Suprapubic skin (tissue), 4 donors: ENCODE measurements around the gene TPSAB1. TPM values are rescaled to one million over a fixed set of nuclear protein-coding genes. Genes with fewer than 3 reads are reported as not detected.
"Not testable (repeated sequence)": the region's sequence is repeated elsewhere in the genome, so short reads cannot be mapped to it uniquely, and the experiment has no call there.

ENCODE experiments used
- DNase-seq, 2 donors: peaks; one replicate each; pipeline ENCODE4 v3.0.0-alpha.2; 2019; ENCODE audit warnings: low spot score in 2 of 2
- H3K27ac ChIP-seq: fragments of 200-600 bp; sonication (generic); one replicate; pipeline ENCODE4 v1.5.1; 2019
- H3K27me3 ChIP-seq: fragments of 200-600 bp; sonication (generic); one replicate; pipeline ENCODE4 v1.5.1; 2019
- H3K36me3 ChIP-seq: fragments of 200-600 bp; sonication (generic); one replicate; pipeline ENCODE4 v1.5.1; 2019
- H3K4me1 ChIP-seq: fragments of 200-600 bp; sonication (generic); one replicate; pipeline ENCODE4 v1.5.1; 2019
- H3K4me3 ChIP-seq: fragments of 200-600 bp; sonication (generic); one replicate; pipeline ENCODE4 v1.5.1; 2019; ENCODE audit warnings: mild to moderate bottlenecking
- H3K9me3 ChIP-seq: fragments of 200-600 bp; sonication (generic); one replicate; pipeline ENCODE4 v1.5.1; 2019
- EP300 ChIP-seq: sonication (generic); formaldehyde crosslinking; IDR thresholded peaks from one replicate; pipeline ENCODE4 v1.6.1; 2017; ENCODE audit warnings: antibody characterized with exemption
- POLR2A ChIP-seq, 2 donors: fragments of 450-650 bp; IDR thresholded peaks; one replicate each; pipeline ENCODE4 v1.6.1; 2017; ENCODE audit warnings: antibody characterized with exemption in 2 of 2, mild to moderate bottlenecking in 2 of 2, moderate library complexity in 2 of 2
- POLR2AphosphoS5 ChIP-seq, 3 donors: sonication (generic); formaldehyde crosslinking; IDR thresholded peaks; one replicate each; pipeline ENCODE4 v1.6.1; 2017; ENCODE audit warnings: antibody characterized with exemption in 3 of 3
- WGBS: methylation state at CpG from one replicate; pipeline ENCODE4 v1.1.5; 2018; 5-methylcytosine and 5-hydroxymethylcytosine counted together
- total RNA-seq, 4 donors: library from RNA; depleted of rRNA; stranded (reverse); fragments of >200 nt; gene quantifications; one replicate each; pipeline ENCODE4 v1.1.0, GENCODE V29; 2016
- TF ChIP-seq, protein P1 (sequence below), 2 donors: fragments of 200-600 bp in 1 of 2; fragments of 450-650 bp in 1 of 2; sonication (generic) in 1 of 2; IDR thresholded peaks; one replicate each; pipeline ENCODE4 v1.5.1; 2016 to 2019; ENCODE audit warnings: antibody characterized with exemption in 2 of 2, mild to moderate bottlenecking in 1 of 2, moderate library complexity in 1 of 2

The TPSAB1 gene
- total RNA-seq, 4 donors from 2014 or later = 6.0 to 36.8 (median 16.5) TPM

DNA sequence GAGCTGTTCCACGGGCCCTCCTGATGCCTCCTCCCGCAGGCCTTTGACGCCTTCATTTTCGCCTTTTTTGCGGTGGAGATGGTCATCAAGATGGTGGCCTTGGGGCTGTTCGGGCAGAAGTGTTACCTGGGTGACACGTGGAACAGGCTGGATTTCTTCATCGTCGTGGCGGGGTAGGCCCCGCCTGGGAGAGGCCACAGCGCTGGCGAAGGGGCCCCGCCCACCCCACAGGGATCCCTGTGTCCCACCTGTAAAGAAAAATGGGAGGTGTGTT is 45.2 kb upstream of the TPSAB1 start:
- DNase-seq = no peak
- Histone ChIP-seq H3K4me1 (no peaks in the 10 kb centered on the region), H3K27me3 (peaks cover 39% of the 10 kb centered on the region), H3K36me3 (no peaks in the 10 kb centered on the region), H3K9me3 (no peaks in the 10 kb centered on the region), H3K4me3 (no peak overlapping the region), H3K27ac (no peak overlapping the region)
- 82% methylated on average over 8 of the region's 14 CpGs for WGBS
- TF ChIP-seq POLR2A (IDR thresholded peaks at IDR 0.05) = no peak
- TF ChIP-seq POLR2AphosphoS5 (IDR thresholded peaks at IDR 0.05) = no peak
- no peak for TF ChIP-seq EP300
- TF ChIP-seq, protein P1, sequence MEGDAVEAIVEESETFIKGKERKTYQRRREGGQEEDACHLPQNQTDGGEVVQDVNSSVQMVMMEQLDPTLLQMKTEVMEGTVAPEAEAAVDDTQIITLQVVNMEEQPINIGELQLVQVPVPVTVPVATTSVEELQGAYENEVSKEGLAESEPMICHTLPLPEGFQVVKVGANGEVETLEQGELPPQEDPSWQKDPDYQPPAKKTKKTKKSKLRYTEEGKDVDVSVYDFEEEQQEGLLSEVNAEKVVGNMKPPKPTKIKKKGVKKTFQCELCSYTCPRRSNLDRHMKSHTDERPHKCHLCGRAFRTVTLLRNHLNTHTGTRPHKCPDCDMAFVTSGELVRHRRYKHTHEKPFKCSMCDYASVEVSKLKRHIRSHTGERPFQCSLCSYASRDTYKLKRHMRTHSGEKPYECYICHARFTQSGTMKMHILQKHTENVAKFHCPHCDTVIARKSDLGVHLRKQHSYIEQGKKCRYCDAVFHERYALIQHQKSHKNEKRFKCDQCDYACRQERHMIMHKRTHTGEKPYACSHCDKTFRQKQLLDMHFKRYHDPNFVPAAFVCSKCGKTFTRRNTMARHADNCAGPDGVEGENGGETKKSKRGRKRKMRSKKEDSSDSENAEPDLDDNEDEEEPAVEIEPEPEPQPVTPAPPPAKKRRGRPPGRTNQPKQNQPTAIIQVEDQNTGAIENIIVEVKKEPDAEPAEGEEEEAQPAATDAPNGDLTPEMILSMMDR (IDR thresholded peaks at IDR 0.05) = no peak

DNA sequence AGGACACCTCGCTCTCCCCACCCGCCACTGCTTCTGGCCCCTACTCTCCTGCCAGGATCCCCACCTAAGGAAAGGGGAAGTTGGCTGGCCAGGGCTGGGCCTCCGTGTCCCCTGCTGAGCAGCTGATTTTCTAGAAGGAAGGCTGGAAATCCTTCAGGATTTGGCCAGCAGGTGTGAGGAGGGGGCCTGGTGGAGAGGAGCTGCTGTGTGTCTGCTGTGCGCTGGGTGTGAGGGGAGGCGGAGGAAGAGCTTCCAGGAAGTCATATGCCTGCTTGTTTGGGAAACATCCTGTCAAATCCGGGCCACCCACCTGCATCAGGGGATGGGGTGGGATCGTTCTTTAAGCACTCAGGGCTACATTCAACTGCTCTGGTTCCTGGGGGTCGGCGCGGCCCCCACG is 44.0 kb upstream of the TPSAB1 start:
- Histone ChIP-seq H3K4me1 (no peaks in the 10 kb centered on the region), H3K9me3 (no peaks in the 10 kb centered on the region), H3K36me3 (no peaks in the 10 kb centered on the region), H3K27ac (no peak overlapping the region), H3K27me3 (peaks cover 39% of the 10 kb centered on the region), H3K4me3 (no peak overlapping the region)
- WGBS = 68% methylated on average over 10 of the region's 11 CpGs
- no peak for DNase-seq
- no peak for TF ChIP-seq POLR2AphosphoS5 (IDR thresholded peaks at IDR 0.05)
- TF ChIP-seq, protein P1 (IDR thresholded peaks at IDR 0.05) = no peak
- TF ChIP-seq EP300 = no peak

DNA sequence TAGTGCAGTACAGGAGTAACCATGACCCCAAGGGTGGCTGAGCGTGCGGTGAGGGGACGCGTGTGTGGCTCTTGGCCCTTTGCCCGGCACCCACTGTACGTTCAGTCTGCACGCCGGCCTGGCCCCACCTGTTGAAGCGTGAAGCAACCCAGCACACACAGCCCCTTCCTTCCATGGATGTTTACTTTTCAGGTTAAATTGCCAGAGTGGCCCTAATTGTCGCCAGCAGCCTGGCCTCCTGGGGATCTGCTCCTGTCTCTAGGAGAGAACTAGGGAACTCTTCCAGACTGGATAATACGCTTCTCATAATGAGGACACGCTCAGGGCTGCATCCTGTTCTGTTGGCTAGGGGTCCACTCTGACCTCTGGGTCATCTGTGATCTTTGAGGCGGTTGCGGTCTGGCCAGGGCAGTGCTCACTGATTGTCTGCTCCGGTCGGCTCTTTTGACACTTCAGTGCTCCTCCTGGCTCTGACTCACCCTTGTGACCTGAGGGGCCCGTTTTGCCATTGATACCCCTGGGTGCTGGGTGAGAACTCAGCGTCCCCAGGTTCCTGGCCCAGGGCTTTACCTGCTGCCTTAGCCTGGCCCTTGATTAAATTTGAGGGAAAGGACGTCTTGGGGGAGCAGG is 43.2 kb upstream of the TPSAB1 start:
- Histone ChIP-seq H3K4me1 (no peaks in the 10 kb centered on the region), H3K4me3 (no peak overlapping the region), H3K9me3 (no peaks in the 10 kb centered on the region), H3K27me3 (peaks cover 36% of the 10 kb centered on the region), H3K27ac (no peak overlapping the region), H3K36me3 (no peaks in the 10 kb centered on the region)
- no peak for DNase-seq
- WGBS = 62% methylated on average over 5 of the region's 19 CpGs
- TF ChIP-seq, protein P1 (IDR thresholded peaks at IDR 0.05) = no peak
- no peak for TF ChIP-seq POLR2A (IDR thresholded peaks at IDR 0.05)

DNA sequence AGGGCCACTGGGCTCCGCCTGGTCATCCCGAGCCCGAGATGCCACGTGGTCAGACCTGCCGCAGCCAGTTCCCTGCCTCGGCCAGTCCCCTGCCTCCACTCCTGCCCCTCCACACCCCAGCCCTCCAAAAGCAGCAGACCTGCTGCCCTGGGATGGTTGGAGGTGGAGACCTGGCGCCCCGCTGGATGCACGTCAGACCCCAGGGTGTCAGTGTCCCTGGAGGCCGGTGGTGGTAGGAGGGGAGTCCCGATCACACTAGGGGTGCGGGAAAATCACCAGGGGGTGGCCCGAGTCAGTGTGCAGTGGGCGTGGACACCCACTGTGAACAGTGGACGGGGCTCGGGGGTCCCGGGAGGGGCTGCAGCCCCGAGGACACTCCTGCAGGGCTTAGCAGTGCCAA is 42.3 kb upstream of the TPSAB1 start:
- H3K36me3 ChIP-seq = no peaks in the 10 kb centered on the region
- no peak for TF ChIP-seq EP300
- TF ChIP-seq, protein P1 (IDR thresholded peaks at IDR 0.05) = no peak
- no peak for TF ChIP-seq POLR2AphosphoS5 (IDR thresholded peaks at IDR 0.05)
- no peak for TF ChIP-seq POLR2A (IDR thresholded peaks at IDR 0.05)
- H3K4me3 ChIP-seq = no peak overlapping the region
- WGBS = 89% methylated on average over 8 of the region's 18 CpGs
- peaks cover 29% of the 10 kb centered on the region for H3K27me3 ChIP-seq
- no peak for DNase-seq
- no peak overlapping the region for H3K27ac ChIP-seq
- no peaks in the 10 kb centered on the region for H3K4me1 ChIP-seq
- no peaks in the 10 kb centered on the region for H3K9me3 ChIP-seq

DNA sequence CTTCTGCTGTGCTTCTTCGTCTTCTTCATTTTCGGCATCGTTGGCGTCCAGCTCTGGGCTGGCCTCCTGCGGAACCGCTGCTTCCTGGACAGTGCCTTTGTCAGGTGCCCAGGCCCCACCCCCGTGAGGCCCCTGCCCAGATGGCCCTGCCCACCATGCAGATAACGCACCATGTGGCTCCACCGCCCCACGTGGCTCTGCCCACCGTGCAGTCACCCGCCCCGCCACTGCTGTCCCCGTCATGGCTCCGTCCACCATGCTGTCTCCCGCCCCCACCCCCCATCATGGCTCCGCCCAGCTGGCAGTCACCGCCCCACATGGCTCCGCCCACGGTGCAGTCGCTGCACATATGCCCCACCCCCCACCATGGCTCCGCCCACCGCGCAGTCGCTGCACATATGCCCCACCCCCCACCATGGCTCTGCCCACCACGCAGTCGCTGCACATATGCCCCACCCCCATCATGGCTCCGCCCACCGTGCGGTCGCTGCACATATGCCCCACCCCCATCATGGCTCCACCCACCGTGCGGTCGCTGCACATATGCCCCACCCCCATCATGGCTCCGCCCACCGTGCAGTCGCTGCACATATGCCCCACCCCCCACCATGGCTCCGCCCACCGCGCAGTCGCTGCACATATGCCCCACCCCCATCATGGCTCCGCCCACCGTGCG is 41.7 kb upstream of the TPSAB1 start:
- not testable (repeated sequence) for DNase-seq, H3K4me3 ChIP-seq, H3K36me3 ChIP-seq, H3K9me3 ChIP-seq, H3K4me1 ChIP-seq, H3K27ac ChIP-seq
- peaks cover 26% of the 10 kb centered on the region for H3K27me3 ChIP-seq
- WGBS = 83% methylated on average over 19 of the region's 44 CpGs
